T-helper 22 cell (primary cell): ENCODE results near the gene GAREM1.

Experiments used
- DNase-seq: peaks from one replicate; pipeline ENCODE4 v3.0.0-alpha.2; 2020; ENCODE audit warnings: low read depth

GAREM1 gene

DNA sequence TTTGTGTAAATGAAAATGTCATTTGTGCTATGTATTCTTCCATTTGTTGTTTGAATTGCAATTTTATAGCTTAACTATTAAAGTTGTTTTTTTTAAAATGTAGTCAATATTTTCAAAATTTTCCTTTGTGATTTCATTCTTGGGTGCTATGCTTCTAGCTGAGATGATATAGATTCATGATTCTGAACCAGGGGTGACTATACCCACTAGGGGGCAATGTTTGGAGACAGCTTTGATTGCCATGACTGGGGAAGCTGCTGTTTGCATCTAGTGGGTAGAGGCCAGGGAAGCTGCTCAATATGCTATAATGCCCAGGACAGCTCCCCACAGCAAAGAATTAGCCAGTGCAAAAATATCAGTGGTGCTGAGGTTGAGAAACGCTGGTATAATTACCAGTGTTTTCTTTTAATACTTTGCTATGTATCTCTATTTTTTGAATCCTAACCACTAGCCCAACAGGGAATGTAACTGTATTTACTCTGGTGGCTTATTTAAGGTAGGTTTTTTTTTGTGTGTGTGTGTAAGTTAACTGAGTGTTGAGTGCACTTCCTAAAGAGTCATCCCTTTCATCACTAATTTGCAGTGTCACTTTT, 181.1 kb downstream of the GAREM1 start:
- no peak for DNase-seq

DNA sequence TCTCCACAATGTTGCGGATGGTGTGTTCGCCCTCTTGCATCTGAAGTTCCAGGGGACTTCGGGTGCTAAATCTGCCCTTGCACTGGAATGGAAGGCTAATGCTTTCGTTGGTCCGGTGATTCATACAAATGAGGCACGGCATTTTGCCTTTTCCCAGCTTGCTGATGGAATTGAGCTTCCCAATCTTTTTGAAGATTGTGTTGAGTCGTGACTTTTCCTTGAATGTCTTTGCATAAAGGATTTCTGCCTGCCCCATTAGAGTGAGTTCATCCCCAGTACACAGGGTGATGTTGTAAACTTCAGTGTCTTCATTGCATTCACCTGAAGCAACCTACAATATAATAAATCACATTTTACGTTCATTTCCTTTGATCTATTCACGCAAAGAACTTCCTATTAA, 182.8 kb downstream of the GAREM1 start:
- DNase-seq, result no peak

DNA sequence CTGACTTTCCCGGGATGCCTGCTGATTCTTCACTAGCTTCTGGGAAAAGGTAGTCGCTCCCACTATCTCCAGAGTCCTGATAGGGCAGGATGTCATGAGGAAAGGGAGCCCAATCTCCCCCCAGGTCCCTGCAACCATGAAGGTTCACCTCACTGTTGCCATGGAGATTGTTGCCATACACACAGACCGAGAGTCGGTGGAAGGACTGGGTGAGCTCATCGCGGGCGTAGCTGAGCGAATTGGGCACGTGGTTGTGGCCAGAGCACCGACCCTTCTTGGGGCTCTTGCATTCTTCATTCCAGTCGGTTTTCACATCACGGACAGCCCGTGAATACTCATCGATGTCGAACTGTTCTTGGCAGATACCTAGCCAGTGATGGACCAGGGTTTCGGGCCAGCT, 183.4 kb downstream of the GAREM1 start:
- DNase-seq, result no peak

DNA sequence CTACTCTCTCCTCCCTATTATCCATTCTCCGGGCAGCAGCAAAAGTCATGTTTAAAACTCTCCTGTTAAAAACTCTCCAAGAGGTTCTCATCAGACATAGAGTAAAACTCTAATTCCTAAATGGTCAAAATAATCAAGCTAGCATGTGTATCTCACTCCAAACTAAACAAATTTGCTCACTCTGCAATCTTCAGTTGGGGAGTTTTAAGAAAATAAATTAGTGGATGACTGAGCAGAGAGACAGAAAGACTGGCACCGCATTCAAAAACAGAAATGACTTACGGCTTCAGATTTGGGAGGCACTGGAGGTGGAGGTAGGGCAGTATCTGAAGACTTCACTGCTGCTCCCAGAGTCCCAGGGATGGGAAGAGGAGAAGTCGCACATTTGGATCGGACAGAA, 183.9 kb downstream of the GAREM1 start:
- no peak for DNase-seq

DNA sequence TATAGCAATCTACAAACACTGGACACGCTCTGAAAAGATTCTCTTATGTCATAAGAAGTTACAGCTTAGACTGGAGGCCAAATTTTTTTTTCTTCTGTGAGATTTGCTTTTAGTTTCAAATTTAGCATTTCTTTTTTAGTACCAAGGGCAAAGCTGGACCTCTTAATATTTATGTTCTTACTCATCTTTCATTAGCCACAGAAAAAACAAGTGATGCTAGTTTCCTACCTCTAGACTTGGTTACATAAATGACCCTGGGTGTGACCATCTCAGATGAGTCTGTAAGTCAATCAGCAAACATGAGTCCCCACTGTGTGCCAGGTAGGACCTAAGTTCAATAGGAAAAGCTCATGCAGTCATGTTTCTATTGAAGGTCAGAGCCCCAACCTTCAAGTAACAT, 186.4 kb downstream of the GAREM1 start:
- no peak for DNase-seq

DNA sequence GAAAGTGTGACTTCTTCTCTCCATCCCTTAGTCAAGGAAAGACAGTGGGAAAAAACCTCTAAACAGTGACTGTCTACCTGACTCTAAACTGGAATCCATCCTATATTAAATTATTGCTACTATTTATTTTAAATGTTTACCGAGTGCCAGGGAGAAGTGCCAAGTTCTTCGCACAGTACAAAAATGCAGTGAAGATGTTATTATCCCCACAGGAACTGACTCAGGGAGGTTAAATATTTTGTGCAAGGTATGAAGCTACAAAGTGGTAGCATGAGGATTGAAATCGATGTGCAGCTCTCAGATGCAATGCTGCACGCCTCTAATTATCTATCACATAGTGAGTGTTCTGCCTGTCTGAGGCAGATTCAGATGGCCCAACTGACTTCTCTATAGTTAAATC, 189.8 kb downstream of the GAREM1 start:
- no peak for DNase-seq

DNA sequence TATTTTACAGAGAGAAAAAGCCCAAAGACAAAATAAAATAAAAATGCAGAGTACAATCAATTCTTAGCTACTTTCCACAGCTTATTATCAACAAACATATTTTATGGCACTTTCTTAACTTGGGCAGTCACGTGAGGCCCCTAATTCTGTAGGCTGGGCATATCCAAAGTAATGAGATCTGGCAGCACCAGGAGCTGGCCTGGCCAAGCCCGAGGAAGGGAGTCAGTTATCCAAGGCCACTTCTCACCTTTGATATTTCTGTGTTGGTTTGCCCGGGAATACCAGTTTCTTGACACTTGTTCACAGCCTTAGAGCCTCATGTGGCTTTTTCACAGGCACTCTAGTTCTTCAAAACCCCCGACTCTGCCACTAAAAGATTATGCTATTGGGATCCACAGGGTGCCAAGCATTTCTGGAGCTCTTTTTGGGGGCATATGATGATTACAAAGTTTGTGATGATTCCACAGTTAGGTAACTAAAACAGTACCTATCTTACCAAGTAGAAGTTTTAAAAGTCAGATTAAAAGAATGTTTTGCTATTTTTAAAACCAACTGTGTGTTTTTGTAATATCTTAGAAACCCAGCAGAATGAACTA, 190.4 kb downstream of the GAREM1 start:
- DNase-seq, result no peak

DNA sequence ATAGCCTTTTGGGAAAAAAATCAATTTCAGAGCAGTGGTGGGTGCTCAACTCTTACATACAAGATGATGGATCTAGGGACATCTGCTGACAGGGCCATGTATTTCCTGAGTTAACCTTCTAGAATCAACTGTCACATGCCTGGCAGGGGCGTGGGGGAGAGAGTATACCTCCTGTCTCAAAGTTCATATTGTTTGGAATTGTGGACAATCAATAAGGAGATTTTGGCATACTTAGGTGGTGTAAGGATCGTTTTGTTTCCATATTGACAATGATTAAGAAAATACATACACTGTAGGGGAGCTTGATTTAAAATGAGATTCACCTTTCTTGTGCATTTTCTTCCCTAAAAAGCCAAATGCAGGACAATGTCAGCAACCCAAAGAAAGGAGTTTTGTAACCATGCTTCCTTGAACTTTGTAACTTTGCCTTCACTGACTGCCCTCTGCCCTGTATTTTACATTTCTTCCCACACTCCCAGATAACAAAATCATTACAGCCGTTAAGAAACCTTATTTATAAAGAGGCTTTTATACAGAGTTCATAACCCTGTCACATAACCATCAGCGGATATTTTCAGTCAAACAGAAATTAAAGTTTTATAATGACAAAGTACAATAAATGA, 192.4 kb downstream of the GAREM1 start:
- DNase-seq, result no peak

DNA sequence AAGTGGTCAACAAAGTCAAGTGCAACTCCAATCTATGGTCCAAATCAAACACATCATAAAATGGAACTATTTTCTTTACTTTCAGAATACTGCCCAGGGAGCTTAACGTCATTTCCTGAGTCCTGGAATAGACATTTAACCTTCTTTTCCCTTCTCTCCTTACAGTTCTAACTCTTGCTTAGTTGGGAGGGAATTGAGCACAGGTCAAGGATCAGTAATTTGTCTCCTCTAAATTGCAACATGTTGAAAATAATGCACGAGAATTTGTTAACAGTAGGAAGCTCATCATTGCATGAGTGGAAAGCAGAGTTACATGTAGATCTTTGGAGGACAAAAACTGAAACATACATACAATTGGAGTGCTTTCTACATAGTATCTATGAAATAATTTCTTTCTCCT, 193.1 kb downstream of the GAREM1 start:
- no peak for DNase-seq

DNA sequence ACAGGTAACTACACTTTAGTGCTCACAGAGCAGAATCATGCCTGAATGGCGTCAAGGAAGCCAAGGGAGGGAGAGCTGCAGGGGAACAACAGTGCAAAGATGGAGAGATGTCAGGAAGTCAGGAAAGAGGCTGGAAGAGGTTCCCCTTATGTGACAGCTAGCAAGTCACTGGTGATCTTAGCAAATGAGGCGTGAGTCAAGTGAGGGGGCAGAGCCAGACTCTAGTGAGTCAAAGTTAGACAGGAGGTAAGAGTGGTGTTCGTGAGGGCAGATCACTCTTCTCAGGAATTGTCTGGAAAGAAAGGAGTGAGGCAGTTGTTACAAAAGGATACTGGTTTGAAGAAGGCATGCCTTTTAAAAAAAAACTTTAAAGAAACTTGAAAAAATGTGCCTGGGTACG, 193.8 kb downstream of the GAREM1 start:
- DNase-seq, result no peak

DNA sequence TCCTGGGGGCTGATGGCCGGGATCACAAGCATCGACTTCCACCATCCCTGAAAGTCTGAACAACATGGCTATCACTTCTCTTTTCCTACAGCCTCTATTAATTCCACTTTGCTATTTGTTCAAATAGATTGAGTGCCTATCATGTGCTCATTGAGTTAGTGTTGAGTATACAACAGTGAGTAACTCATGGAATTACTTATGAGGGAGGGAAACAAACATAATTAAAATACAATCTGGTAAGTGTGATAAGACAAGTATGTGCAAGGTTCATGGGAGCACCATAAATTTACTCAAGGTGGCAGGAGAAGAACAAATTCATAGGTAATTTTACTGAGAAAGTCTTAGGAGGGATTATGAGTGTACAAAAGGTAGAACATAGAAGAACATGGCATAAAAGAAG, 194.4 kb downstream of the GAREM1 start:
- DNase-seq, result no peak

DNA sequence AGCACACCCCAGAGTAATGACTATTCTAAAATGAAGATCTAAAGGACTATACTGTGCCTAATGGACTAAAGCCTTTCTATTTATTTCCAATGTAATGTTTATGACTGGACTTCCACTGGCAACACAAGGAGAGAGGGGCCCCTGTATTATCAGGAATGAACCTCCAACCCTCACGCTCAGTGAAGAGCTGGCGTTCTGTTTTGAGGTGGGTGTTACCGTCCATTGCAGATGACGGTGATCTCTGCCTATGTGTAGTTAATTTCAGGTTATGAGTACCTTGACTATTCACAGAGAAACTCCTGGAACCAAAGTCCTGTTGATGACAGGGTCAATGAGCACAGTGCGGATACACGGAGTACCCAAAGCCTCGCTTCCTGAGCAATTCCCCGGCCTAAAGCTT, 195.5 kb downstream of the GAREM1 start:
- no peak for DNase-seq

DNA sequence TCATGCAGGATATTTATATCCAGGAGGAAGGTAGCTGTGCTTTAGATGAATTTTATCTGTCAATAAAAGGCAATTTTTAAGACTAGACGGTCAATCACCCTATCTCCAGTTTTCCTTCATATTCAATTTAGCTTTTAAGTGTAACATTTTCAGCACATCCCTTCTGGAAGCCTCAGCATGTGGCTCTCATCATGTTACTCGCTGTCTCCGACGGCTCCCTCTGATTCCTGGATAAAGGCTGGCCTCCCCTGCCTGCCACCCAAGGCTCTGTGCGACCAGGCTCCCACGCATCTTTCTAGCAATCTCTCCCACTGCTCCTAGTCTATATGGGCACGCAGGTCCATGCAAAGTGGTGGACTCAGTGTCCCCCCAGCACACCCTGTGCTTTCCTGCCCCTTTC, 196.4 kb downstream of the GAREM1 start:
- DNase-seq, result no peak

DNA sequence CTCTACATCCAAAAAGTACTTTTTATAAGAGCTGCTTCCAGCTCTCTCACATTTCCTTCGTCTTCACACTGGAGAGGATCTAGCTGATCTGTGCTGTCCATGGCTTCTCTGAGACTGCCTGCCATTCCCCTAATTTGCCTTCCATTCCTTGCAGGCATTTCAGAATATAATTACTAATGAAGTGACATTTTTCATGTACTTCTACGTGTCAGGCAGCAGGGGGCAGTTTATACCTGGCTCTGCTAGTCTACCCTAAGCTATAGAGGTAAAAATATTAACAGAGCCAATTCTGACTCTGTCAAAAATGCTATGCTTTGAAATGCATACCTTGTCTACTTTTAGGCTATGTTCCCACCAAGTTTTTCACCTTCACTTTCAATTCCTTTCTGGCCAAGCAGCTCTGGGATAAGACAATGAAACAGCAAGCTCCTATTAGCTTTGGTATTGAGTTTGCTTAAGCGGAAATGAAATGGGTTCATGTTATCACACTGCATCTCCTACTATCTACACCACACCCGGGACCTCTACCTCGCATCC, 198.9 kb downstream of the GAREM1 start:
- no peak for DNase-seq

DNA sequence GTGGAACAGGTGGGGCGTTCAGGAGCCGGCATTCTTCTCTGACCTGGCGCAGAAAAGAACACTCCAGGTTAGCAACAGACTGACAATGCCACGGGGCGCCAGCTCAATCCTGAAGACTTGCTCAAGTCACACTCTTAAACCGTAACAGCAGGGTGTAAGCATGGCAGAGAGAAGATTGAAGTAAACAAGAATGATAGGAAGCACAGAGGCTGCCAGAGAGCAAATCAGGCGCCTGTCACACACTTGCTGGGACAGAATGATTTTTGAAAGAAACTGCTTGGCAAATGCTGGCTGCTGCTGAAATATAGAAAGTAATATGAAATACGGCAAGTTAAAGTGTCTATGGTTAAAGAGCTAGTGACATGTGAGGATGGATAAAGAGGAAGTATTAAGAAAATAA, 200.3 kb downstream of the GAREM1 start:
- DNase-seq, result no peak

DNA sequence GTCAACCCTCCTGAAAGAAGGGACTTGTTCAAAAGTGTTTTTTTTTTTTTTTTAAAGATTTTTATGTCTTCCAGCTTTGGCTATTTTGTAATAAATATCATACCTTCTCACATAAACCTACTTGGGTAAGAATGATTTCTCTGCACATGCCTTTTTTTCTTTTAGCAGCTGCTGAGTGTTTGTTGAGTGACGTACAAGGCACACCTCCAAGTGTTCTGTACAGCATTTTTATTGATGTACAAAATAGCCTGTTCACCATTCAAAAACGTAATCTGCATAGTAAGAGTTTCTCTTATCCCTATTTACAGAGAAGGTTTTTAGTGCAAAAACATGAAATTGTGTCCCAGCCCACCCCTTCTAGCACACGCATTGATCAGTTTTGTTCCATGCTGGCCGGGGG, 203.2 kb downstream of the GAREM1 start:
- DNase-seq, result no peak

DNA sequence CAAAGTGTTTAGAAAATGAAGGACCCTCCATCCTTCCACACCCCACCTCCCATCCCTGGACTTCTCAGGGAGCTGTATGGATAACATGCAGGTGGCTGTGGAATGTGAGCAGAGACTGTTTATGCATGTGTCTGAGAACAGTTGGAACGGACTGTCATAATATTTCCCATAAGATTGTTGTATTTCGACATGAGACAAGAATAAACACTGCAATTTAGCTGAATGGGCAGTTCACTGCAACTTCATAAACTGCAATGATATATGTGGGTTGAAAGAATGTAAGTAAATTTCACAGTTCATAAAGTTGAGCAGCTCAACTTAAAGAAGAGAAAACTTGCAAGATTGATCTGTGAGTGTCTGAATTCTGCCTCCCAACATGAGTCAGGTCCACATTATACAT, 206.3 kb downstream of the GAREM1 start:
- DNase-seq, result no peak

DNA sequence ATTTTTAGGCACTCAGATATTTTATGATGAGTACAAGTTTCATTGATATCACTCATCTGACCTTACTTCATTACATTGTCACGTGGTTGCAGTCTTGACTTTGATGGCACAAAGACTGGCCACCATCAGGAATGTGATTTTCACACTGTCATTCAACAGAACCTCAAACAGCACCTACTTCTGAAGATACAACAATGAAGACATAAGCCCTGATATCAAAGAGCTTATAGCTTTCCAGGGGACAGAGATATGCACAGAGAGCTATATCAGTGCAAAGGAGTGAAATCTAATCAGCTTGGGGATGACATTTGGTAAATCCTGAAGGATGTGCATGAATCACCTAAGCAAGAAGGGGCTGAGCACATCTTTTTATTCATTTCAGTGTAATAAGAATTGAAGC, 208.6 kb downstream of the GAREM1 start:
- DNase-seq, result no peak

DNA sequence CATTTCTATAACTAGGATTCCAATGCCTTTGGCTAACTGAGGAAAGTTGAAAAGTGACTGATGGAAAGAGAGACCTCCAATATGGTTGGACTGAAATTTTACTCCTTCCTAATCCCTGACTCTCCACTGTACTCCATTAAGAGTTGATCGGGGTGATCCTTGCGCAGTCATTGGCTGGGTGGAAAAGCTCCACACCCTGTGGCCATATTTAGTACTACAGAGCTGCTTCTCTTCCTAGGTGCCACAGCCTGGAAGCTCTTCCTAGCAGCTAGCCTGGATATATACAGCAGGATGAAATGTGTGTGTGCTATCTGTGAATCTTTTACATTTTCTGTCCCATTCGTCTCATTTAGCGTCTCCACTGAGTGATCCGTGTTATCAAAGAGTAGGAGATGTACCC, 209.7 kb downstream of the GAREM1 start:
- DNase-seq, result no peak

DNA sequence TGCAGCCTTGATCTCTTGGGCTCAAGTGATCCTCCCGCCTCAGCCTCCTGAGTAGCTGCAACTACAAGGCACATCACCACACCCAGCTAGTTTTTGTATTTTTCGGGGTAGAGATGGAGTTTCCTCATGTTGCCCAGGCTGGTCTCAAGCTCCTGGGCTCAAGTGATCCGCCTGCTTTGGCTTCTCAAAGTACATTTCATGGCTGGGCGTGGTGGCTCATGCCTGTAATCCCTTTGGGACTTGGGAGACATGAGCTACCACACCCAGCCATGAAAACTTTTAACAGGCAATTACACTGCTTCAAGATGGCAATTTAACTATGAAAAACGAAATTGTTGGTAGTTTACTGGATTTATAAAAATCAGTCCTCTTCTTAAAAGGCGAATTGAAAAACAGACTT, 211.1 kb downstream of the GAREM1 start:
- no peak for DNase-seq

DNA sequence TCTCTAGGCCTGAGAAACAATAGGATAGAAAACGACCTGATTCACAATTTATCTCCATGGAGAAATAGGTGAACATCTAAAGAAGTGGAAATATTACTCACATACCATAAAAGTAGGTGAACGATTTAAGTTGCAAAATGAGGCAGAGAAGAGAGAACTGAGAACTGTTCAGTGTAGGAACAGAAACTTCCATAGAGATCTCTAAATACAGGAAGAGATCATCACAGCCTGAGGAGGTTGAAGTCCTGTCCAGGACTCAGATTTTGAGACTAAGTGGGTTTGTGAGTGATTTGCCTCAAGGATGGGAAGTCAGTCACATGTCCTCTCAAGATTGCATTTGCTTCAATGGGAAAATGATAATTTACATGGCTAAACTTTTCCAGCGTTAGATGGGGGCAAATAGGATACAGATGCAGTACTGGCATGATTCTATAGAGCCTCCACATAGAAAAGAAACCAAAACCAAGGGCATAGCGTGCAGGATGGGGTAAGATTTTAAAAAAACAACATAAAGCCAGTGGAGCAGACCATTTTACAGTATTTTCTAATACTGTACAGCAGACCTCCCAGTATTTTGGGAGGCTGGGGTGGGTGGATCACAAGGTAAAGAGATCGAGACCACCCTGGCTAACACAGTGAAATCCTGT, 212.0 kb downstream of the GAREM1 start:
- no peak for DNase-seq

DNA sequence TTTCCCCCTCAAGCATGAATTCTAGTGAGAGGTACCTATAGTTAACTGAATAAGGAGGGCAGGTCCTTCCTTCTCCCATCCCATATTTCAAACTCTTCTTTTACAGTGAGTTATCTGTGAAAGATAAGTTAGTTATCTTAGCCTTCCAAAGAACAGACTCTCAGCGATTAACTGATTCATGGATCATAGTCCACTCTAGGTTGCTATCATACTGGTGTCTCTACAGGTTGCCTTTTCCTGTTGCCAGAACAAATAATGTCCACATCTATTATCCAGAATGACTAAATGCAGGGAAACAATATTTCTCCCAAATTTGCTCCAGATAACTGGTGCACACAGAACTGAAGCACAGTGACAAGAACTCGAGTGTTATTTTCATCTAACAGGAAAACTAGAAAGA, 212.5 kb downstream of the GAREM1 start:
- DNase-seq, result no peak

DNA sequence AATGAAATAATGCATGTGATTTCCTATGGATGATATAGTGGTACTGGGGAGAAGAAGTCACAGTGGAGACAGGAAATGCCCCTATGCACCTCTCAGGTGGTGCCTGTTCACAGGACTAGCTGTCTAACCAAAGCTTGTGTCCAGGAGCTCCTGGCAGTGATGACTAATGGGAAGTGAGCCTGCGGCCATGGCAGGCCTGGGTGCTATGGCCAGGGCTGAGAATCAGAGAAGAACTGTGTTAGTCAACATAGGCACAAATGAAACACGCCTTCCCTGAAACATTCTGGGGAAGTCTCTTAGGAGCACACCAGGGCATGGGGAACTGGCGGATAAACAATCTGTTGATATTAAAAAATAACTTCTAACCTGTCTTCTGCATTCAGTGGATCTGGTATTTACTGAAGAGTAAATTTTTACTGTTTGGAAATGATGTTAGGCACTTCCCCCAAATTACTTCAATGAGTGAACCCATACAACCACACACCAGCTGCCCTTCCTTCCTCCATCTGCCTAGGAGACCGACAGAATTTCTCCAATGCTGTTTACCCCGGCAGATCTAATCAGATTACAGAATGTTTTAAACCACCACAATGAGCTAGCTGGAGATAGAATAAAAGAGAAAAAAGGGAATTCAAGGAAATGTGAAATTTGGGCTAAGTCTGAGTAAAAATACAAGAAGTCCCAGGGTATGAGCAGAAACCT, 213.4 kb downstream of the GAREM1 start:
- no peak for DNase-seq
